Activated CD8-positive, alpha-beta memory T cell treated with anti-CD3 and anti-CD28 coated beads, Interleukin-2, amount 50 U/mL, for 24 hours (primary cell): ENCODE results near the gene TGFB1.
"Not testable (repeated sequence)": the region's sequence is repeated elsewhere in the genome, so short reads cannot be mapped to it uniquely, and the experiment has no call there.

ENCODE experiments used
- DNase-seq: peaks from one replicate; pipeline ENCODE4 v3.0.0-alpha.2; 2020; ENCODE audit errors: extremely low read depth

TGFB1 gene

GRCh38 chr19:41369769-41370168 lies 16.0 kb upstream of the TGFB1 start:
- DNase-seq: no peak

GRCh38 chr19:41367848-41368301 lies 14.2 kb upstream of the TGFB1 start:
- no peak for DNase-seq

DNA sequence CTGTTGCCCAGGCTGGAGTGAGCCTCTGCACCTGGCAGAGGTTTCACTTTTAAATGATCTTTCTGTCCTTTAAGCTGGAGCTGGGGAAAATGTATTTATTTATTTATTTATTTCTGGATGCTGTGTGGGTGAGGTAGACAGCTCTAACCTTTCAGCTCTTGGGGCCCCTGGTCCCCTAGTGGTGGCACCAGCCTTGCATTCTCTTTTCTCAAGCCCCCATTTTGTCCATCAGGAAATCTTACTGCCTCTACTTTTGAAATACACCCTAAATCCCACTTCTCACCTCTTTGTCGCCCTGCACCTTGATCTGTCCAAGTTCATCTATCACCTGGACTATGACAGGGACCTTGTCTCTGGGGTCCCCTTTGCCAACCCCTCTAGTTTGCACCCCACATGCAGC lies 12.4 kb upstream of the TGFB1 start:
- DNase-seq: no peak

GRCh38 chr19:41364524-41365391 lies 11.0 kb upstream of the TGFB1 start:
- no peak for DNase-seq

DNA sequence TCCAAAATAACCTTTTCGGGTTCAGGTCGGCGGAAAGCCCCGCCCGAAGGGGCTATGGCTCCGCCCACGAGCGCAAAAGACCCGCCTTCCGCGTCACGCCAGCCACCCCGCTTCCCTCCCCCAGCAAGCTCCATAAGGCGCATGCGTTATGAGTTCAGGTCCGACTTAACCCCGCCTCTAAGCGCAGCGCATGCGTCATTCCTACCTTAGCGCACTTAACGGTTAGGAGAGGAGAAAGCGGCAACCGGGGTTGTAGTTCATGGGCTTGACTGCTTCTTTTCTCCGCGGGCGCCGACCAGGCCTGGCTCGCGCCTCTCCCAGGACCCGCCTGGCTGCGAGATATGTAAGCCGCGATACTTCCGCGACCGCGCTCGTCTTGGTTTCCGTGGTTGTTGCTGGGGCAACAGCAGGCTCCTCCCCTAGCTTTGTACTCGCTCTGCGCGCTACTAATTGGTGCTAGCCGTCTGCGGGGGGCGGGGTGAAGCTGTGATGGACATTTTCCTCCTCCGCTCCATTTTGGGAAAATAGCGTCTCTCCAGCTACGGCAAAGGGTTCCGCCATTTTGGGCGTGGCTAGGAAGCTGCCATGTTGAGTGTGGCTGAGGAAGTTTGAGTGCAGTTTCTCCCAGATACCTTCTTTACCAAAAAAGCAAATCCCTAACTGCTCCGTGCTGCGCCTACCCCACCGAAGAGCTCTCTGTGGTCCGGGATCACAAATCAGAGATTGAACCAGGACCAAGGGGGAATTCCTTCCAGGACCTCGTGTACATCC lies 10.2 kb upstream of the TGFB1 start, which contains the start of gene B9D2:
TSS of gene B9D2 (minus strand) at position 397 of the 771 bp plus-strand sequence. CDS start 630 bp downstream, outside the sequence.
- peak; percentile 96 for DNase-seq

DNA sequence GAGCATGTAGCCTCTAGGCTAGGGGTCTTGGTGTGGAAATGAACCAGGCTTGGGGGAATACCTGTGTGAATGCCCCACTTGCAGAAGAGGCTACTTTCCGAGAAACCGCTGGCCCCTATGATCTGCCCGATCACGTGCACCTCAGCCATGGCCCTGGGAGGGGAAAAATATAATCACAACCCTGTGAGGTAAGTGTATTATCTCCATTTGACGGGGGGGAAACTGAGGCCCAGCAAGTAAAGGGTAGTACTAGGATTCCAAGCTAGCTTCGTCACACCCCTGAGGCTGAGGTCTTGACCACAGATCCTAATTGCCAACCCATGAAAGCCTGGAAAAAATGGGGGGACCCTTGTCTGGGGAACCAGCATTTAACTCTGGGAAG lies 9.6 kb upstream of the TGFB1 start:
- DNase-seq: no peak

GRCh38 chr19:41362143-41362847 lies 8.6 kb upstream of the TGFB1 start:
- no peak for DNase-seq

GRCh38 chr19:41359741-41360140 lies 6.0 kb upstream of the TGFB1 start:
- no peak for DNase-seq

- DNase-seq: no peak
Measured at GRCh38 chr19:41357746-41358145, 4.0 kb upstream of the TGFB1 start.

DNA sequence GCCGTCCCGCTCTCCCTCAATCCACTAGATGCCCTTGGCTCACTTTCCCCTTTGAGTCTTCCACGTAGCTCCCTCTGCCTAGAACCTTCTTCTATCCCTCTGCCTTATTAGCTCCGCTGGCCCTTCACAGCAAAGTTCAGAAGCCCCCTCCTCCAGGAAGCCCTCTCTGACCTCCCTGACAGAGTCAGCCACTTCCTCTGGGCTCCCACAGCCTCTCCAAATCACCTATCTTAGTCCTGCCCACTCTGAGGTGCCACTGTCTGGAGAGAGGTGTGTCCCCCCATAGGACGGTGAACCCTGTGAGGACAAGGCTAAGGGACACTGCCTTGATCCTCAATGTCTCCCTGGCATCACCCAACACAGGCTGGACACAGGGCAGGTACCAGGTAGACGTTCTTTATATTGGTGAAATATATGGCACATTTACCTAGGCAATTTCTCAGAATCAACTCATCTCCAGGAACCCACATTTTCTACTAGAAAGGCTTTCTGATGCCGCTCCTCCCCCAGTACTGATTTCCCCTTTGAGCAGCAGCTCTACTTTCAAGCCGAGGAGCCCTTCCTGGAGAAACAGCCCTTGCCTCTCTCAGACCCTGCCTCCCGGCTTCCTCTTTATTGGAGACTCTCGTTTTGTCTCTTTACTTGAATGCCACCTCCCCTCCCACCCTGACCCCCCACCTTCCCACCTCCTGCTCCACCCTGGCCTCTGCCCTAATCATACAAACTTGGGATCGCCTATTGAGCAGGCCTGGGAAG lies 3.4 kb upstream of the TGFB1 start:
- DNase-seq: no peak

DNA sequence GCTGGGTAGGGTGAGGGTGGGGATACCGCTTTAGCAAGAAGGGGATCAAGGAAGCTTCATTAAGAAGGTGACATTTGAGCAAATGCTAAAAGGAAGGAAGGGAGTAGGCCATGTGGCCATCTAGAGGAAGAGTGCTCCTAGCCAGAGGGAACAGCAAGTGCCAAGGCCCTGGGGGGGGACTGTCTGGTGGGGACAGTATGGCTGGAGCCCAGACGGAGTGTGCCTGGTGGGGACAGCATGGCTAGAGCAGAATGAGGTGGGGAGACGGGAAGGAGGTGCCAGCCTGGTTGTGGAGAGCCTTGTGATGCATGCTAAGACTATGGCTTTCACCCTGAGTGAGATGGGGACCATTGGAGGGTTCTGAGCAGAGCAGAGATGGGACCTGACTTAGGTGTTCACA lies 2.1 kb upstream of the TGFB1 start:
- no peak for DNase-seq

GRCh38 chr19:41355035-41355434 lies 1.3 kb upstream of the TGFB1 start:
- DNase-seq: no peak

GRCh38 chr19:41354343-41354953 lies 726 bp upstream of the TGFB1 start:
- DNase-seq: no peak

- DNase-seq: peak; percentile 45
Measured at GRCh38 chr19:41352609-41353465, 885 bp downstream of the TGFB1 start.

DNA sequence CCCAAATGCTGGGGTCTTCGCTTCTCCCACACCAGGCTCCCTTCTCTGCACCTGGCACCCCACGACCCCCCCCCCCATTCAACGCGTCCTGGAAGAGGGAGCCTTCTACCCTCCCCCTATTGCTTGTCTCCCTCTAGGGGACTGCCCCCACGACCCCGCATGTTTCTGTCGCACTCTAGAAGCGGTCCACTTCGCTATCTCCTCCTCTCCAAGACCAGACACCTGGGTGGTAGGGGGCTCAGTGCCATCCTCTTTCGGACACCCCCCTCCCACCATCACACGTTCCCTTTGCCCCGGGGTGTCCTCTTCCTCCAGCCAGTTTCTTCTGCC lies 1.5 kb downstream of the TGFB1 start:
- DNase-seq: no peak

- DNase-seq: peak; percentile 76
Measured at GRCh38 chr19:41351339-41352245, 2.1 kb downstream of the TGFB1 start.

DNA sequence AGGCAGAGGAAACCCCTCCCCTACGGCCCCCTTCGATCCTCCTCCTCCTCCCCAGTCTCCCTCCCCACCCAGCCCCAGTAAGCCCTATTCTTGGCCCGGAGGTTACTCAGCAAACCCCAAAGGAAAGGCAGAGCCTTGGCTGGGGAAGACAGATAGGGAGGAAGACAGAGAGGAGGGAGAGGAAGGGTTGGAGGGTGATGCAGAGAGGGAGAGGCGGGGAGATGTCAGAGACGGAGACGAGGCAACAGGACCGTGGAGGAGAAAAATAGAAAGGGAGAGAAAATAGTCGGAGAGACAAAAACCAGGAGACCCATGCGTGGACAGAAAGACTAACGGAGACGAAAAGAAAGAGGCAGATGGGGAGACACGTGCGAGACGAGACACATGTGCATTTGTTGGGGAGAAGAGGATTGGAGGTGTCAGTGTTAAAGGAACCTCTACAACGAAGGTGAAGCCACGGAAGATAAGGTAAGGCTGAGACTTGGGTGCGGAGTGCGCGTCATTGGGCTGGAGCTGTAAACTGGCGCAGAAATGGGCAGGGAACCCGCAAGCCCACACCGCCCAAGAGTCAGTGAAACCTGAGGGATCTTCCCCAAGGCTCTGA lies 2.9 kb downstream of the TGFB1 start:
- DNase-seq: no peak

DNA sequence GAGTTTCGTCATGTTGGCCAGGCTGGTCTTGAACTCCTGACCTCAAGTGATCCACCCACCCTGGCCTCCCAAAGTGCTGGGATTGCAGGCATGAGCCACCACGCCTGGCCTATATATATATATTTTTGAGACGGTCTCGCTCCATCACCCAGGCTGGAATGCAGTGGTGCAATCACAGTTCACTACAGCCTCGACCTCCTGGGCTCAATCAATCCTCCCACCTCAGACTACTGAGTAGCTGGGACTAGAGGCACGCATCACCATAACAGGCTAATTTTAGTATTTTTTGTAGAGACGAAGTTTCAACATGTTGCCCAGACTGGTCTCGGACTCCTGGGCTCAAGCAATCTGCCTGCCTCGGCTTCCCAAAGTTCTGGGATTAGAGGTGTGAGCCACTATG lies 6.8 kb downstream of the TGFB1 start:
- DNase-seq: not testable (repeated sequence)

DNA sequence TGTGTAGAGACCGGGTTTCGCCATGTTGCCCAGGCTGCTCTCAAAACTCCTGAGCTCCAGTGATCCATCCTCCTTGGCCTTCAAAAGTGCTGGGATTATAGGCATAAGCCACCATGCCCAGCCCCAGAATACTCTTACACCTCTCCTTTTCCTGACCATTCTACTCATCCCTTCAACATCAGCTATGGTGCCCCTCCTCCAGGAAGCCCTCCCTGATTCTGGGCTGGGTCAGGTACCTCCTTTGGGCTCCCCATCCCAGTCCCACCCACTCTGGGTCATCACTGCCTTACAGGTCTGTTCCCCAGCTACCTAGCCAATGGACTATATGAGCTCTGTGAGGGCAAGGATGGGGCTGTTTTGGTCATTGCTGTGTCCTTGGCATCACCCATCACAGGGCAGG lies 9.6 kb downstream of the TGFB1 start:
- DNase-seq: no peak
